Measurements from ENCODE around the gene CMTR1. TPM values are rescaled to one million over a fixed set of nuclear protein-coding genes. Genes with fewer than 3 reads are reported as not detected.

Gene CMTR1
- total RNA-seq, 1 donor from 2014 or later: 60.1 TPM

DNA sequence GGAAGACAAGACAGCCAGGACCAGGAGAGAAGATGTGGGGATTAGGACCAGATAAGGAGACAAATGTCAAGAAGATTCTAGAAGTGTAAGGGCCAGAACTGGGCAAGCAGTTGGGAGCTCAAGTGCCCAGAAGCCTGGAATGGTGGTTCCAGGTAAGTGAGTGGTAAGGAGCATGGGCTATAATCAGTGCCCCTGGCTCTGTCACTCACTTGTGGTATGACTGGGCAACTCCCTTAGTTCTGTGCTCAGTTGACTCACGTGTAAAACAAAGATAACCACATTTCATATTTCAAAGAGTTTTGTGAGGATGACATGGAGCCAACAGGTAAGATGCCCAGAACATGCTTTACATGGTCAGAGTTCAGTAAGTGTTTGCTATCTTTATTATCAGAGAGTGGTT is 55.5 kb downstream of the CMTR1 start:
- H3K4me3 Mint-ChIP-seq: no peak overlapping the region
- DNase-seq (ENCODE audit: low spot score in 2 of 2, unreplicated experiment in 2 of 2): no peak
- H3K9me3 Mint-ChIP-seq: no peaks in the 10 kb centered on the region
- TF ChIP-seq, protein P1, sequence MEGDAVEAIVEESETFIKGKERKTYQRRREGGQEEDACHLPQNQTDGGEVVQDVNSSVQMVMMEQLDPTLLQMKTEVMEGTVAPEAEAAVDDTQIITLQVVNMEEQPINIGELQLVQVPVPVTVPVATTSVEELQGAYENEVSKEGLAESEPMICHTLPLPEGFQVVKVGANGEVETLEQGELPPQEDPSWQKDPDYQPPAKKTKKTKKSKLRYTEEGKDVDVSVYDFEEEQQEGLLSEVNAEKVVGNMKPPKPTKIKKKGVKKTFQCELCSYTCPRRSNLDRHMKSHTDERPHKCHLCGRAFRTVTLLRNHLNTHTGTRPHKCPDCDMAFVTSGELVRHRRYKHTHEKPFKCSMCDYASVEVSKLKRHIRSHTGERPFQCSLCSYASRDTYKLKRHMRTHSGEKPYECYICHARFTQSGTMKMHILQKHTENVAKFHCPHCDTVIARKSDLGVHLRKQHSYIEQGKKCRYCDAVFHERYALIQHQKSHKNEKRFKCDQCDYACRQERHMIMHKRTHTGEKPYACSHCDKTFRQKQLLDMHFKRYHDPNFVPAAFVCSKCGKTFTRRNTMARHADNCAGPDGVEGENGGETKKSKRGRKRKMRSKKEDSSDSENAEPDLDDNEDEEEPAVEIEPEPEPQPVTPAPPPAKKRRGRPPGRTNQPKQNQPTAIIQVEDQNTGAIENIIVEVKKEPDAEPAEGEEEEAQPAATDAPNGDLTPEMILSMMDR (IDR thresholded peaks at IDR 0.05; ENCODE audit: unreplicated experiment): no peak
- H3K27me3 Mint-ChIP-seq (ENCODE audit: low read depth): no peaks in the 10 kb centered on the region
- no peak overlapping the region for H3K27ac Mint-ChIP-seq
- H3K36me3 Mint-ChIP-seq: no peaks in the 10 kb centered on the region
- peaks cover 14% of the 10 kb centered on the region for H3K4me1 Mint-ChIP-seq

DNA sequence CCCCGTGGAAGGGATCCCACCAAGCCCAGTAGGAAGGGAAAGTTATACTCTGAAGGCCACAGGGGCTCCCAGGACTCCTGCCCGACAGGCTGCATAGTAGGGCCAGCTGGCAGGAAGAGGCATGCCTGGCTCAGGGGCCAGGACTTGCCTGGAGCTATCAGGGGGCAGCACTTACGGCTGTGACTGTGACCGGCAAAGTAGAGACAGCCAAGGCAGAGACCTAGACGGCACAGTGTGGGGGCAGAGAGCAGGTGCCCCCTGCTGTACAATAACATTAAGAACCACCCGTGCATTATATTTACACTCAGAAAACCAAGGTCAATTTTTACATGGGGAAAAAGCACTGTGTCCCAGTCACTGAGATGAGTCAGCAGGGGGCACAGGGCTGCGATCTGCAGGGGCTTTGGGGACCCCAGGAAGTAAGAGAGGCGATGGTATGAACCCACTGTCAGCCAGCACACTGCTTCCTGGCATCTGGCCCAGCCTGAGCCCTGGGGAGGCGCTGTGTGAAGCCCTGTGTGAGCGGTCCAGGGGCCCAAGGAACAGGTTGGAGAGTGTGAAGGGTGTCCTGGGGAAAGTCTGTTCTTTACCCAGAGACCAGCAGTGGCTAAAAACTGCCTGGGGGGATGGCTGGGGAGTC is 56.8 kb downstream of the CMTR1 start:
- no peaks in the 10 kb centered on the region for H3K9me3 Mint-ChIP-seq
- no peaks in the 10 kb centered on the region for H3K27me3 Mint-ChIP-seq (ENCODE audit: low read depth)
- H3K27ac Mint-ChIP-seq: no peak overlapping the region
- TF ChIP-seq, protein P1 (IDR thresholded peaks at IDR 0.05; ENCODE audit: unreplicated experiment): no peak
- H3K36me3 Mint-ChIP-seq: no peaks in the 10 kb centered on the region
- no peak for DNase-seq (ENCODE audit: low spot score in 2 of 2, unreplicated experiment in 2 of 2)
- H3K4me3 Mint-ChIP-seq: no peak overlapping the region
- H3K4me1 Mint-ChIP-seq: peaks cover 14% of the 10 kb centered on the region

DNA sequence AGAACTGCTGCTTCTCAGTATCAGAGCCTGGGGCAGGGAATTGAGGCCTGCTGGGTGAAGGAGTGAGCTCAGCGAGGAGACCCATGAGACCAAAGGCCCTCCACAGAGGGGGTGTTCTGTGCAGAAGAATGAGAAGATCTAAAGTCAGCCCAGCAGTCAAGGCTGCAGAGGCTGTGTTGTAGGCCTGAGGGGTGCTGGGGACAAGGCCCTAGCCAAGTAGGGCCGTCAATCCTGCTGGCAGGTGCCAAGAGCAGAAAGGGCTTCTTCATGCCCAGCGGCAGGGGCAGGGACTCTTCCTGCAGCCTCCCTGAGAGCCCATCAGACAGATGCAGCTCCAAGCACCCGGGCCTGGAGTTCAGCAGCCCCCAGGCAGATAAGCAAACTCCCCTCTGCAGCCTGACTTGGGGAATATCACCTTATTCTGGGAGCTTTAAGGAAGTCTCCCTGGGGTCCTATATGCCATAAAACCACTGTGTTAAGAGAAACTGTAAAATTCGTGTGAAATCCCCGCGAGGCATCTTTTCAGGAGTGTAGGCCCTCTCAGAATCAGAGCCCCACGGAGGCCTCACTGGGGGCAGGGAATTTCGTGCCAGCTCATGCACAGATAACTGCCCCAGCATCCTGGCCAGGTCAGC is 57.6 kb downstream of the CMTR1 start:
- no peak for DNase-seq (ENCODE audit: low spot score in 2 of 2, unreplicated experiment in 2 of 2)
- H3K4me3 Mint-ChIP-seq: no peak overlapping the region
- no peaks in the 10 kb centered on the region for H3K36me3 Mint-ChIP-seq
- H3K9me3 Mint-ChIP-seq: no peaks in the 10 kb centered on the region
- no peaks in the 10 kb centered on the region for H3K27me3 Mint-ChIP-seq (ENCODE audit: low read depth)
- H3K4me1 Mint-ChIP-seq: peaks cover 14% of the 10 kb centered on the region
- TF ChIP-seq, protein P1 (IDR thresholded peaks at IDR 0.05; ENCODE audit: unreplicated experiment): no peak
- H3K27ac Mint-ChIP-seq: no peak overlapping the region

DNA sequence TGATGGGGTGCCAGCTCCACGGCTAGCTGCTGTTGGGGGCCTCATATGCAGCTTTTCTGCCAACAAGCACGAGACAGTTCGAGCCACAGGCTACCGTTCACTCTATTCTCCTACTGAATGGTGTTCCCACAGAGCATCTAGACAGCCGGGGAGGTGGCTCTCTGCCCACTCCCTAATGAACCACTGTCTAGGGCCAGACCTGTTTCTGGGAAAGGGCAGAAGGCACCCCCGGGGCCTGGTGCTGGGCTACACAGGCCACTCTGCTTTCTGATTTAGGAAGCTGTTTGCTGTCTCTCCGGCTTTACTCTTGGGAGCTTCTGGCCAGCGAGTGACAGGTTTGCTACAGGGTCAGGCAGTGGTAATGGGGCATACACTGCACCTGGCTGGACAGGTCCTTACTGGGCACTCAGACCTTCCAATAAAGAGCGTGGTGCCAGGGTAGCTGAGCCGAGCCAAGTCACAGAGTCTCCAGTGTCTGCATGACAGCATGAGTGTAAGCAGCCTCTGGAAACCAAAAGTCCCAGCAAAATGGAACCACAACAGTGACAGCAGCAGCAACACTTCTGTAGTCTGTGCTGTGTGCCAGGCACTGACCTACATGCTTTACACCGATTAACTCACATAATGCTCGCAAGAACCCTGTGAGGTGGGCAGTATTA is 58.3 kb downstream of the CMTR1 start:
- no peaks in the 10 kb centered on the region for H3K9me3 Mint-ChIP-seq
- H3K36me3 Mint-ChIP-seq: no peaks in the 10 kb centered on the region
- peaks cover 14% of the 10 kb centered on the region for H3K4me1 Mint-ChIP-seq
- no peak overlapping the region for H3K27ac Mint-ChIP-seq
- DNase-seq (ENCODE audit: low spot score in 2 of 2, unreplicated experiment in 2 of 2): no peak
- no peak overlapping the region for H3K4me3 Mint-ChIP-seq
- no peaks in the 10 kb centered on the region for H3K27me3 Mint-ChIP-seq (ENCODE audit: low read depth)
- TF ChIP-seq, protein P1 (IDR thresholded peaks at IDR 0.05; ENCODE audit: unreplicated experiment): no peak

DNA sequence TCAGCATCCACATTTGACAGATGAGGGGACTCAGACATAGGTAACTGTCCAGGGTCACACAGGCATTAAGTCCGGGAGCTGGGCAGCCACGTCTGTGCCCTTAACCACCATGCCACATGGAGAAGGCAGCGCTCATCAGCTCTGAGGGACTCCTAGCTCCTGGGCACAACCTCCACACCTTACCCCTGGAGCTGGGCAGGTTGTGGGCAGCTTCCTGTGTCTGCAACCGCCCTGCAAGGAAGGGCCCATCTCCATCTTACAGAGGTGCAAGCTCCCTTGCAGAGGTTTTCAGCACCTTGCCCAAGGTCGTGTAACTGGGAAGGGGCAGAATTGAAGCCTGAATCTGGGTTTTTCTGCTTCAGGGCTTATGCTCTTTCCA is 58.8 kb downstream of the CMTR1 start:
- no peaks in the 10 kb centered on the region for H3K36me3 Mint-ChIP-seq
- H3K4me1 Mint-ChIP-seq: peaks cover 14% of the 10 kb centered on the region
- no peak overlapping the region for H3K27ac Mint-ChIP-seq
- H3K4me3 Mint-ChIP-seq: no peak overlapping the region
- no peaks in the 10 kb centered on the region for H3K9me3 Mint-ChIP-seq
- TF ChIP-seq, protein P1 (IDR thresholded peaks at IDR 0.05; ENCODE audit: unreplicated experiment): no peak
- no peaks in the 10 kb centered on the region for H3K27me3 Mint-ChIP-seq (ENCODE audit: low read depth)
- no peak for DNase-seq (ENCODE audit: low spot score in 2 of 2, unreplicated experiment in 2 of 2)

Measured in mesothelial cell of epicardium (in vitro differentiated cells).